GM12865 (cell line): ENCODE results near the gene FAM89B.

ENCODE experiments used
- DNase-seq: peaks from one replicate; pipeline ENCODE4 v3.0.0; 2010; ENCODE audit warnings: low read depth
- H3K4me3 ChIP-seq: 2 replicates; pipeline ENCODE4 v1.5.1; 2011; ENCODE audit warnings: mild to moderate bottlenecking, low read depth, low read length, control low read depth
- CTCF ChIP-seq: IDR thresholded peaks from 2 replicates; pipeline ENCODE4 v1.5.1; 2011; ENCODE audit warnings: low read length, control low read depth, low read depth, inconsistent platforms; ENCODE audit not compliant: insufficient read depth; ENCODE audit errors: missing control alignments

The FAM89B gene

GRCh38 chr11:65586676-65587075 lies 14.3 kb downstream of the FAM89B start:
- H3K4me3 ChIP-seq: peak overlapping the region; percentile 34
- DNase-seq: no peak
- no peak for TF ChIP-seq CTCF

- peak overlapping the region; percentile 49 for H3K4me3 ChIP-seq
- peak; percentile 99 for DNase-seq
- TF ChIP-seq CTCF: peak; percentile 85
These were observed 16.1 kb downstream of the FAM89B start for GRCh38 chr11:65588199-65589054.

GRCh38 chr11:65589444-65590239 lies 17.3 kb downstream of the FAM89B start:
- TF ChIP-seq CTCF: no peak
- no peak overlapping the region for H3K4me3 ChIP-seq
- peak; percentile 78 for DNase-seq

GRCh38 chr11:65590240-65590738 lies 18.0 kb downstream of the FAM89B start:
- no peak for DNase-seq
- no peak overlapping the region for H3K4me3 ChIP-seq
- no peak for TF ChIP-seq CTCF

- no peak overlapping the region for H3K4me3 ChIP-seq
- TF ChIP-seq CTCF: no peak
- no peak for DNase-seq
These were observed 19.9 kb downstream of the FAM89B start for GRCh38 chr11:65591939-65592857.

- H3K4me3 ChIP-seq: no peak overlapping the region
- no peak for TF ChIP-seq CTCF
- DNase-seq: no peak
These were observed 20.6 kb downstream of the FAM89B start for GRCh38 chr11:65592858-65593517.
